HepG2 (cell line): ENCODE measurements around the gene ABI2. TPM values are rescaled to one million over a fixed set of nuclear protein-coding genes. Genes with fewer than 3 reads are reported as not detected.
A peak's percentile ranks its signal among the peaks of the same experiment; 100 is the strongest.

Source experiments
- ADNP ChIP-seq: sonication (generic); formaldehyde crosslinking; IDR thresholded peaks from 2 replicates; pipeline ENCODE4 v1.4.0; 2020; ENCODE audit warnings: missing genetic modification reagents
- ARID3A ChIP-seq: IDR thresholded peaks from 2 replicates; pipeline ENCODE4 v1.6.1; 2012; ENCODE audit warnings: low read depth, low read length, improper control_type of control experiment
- ATF7 ChIP-seq, 2 experiments: fragments of 450-650 bp in 1 of 2; sonication (generic) in 1 of 2; formaldehyde crosslinking in 1 of 2; IDR thresholded peaks; 2 replicates each; pipeline versions ENCODE4 v1.4.0 to v1.6.1; 2016 to 2020; ENCODE audit warnings: antibody characterized with exemption in 1 of 2, mild to moderate bottlenecking in 1 of 2, missing genetic modification reagents in 1 of 2
- CC2D1A ChIP-seq: sonication (generic); formaldehyde crosslinking; IDR thresholded peaks from 2 replicates; pipeline ENCODE4 v1.8.1; 2023; ENCODE audit warnings: mild to moderate bottlenecking, missing genetic modification reagents
- CREBL2 ChIP-seq: sonication (generic); formaldehyde crosslinking; IDR thresholded peaks from 2 replicates; pipeline ENCODE4 v1.8.1; 2023; ENCODE audit warnings: missing genetic modification reagents, mild to moderate bottlenecking, borderline replicate concordance
- DR1 ChIP-seq: sonication (generic); formaldehyde crosslinking; IDR thresholded peaks from 2 replicates; pipeline ENCODE4 v1.8.0; 2021; ENCODE audit warnings: mild to moderate bottlenecking, missing genetic modification reagents, inconsistent platforms
- E2F2 ChIP-seq: sonication (generic); formaldehyde crosslinking; IDR thresholded peaks from 2 replicates; pipeline ENCODE4 v1.4.0; 2020; ENCODE audit warnings: missing genetic modification reagents, borderline replicate concordance
- GTF3A ChIP-seq: sonication (generic); formaldehyde crosslinking; conservative IDR thresholded peaks from 2 replicates; pipeline ENCODE4 v1.4.0; 2020; ENCODE audit warnings: mild to moderate bottlenecking, missing genetic modification reagents
- KDM1A ChIP-seq: IDR thresholded peaks from 2 replicates; pipeline ENCODE4 v1.6.1; 2016; ENCODE audit warnings: missing compliant biosample characterization
- KLF16 ChIP-seq, 2 experiments: sonication (generic) in 1 of 2; formaldehyde crosslinking in 1 of 2; IDR thresholded peaks; 2 replicates each; pipeline versions ENCODE4 v1.6.1 to v1.8.0; 2016 to 2023; ENCODE audit warnings: missing genetic modification reagents in 2 of 2, missing compliant biosample characterization in 1 of 2
- RBM39 ChIP-seq: fragments of 200-400 bp; formaldehyde crosslinking; IDR thresholded peaks from one replicate; pipeline ENCODE4 v1.6.1; 2018; ENCODE audit warnings: antibody characterized with exemption, mild to moderate bottlenecking, low read depth, low read length; ENCODE audit not compliant: poor library complexity, severe bottlenecking
- WIZ ChIP-seq: sonication (generic); formaldehyde crosslinking; IDR thresholded peaks from 2 replicates; pipeline ENCODE4 v1.5.1; 2020; ENCODE audit warnings: mild to moderate bottlenecking, missing genetic modification reagents
- ZBTB2 ChIP-seq: sonication (generic); formaldehyde crosslinking; IDR thresholded peaks from 2 replicates; pipeline ENCODE4 v1.8.0; 2022; ENCODE audit warnings: low read depth, missing genetic modification reagents
- ZC3H13 ChIP-seq: sonication (generic); formaldehyde crosslinking; IDR thresholded peaks from 2 replicates; pipeline ENCODE4 v1.8.1; 2023; ENCODE audit warnings: mild to moderate bottlenecking, missing genetic modification reagents, moderate library complexity
- ZFP36L2 ChIP-seq: sonication (generic); formaldehyde crosslinking; IDR thresholded peaks from 2 replicates; pipeline ENCODE4 v1.4.0; 2020; ENCODE audit warnings: missing genetic modification reagents
- ZFP82 ChIP-seq: sonication (generic); formaldehyde crosslinking; IDR thresholded peaks from 2 replicates; pipeline ENCODE4 v1.5.1; 2020; ENCODE audit warnings: mild to moderate bottlenecking, missing genetic modification reagents, borderline replicate concordance
- ZNF296 ChIP-seq: sonication (generic); formaldehyde crosslinking; conservative IDR thresholded peaks from 2 replicates; pipeline ENCODE4 v1.5.0; 2020; ENCODE audit warnings: mild to moderate bottlenecking, missing genetic modification reagents
- ZNF317 ChIP-seq: sonication (generic); formaldehyde crosslinking; IDR thresholded peaks from 2 replicates; pipeline ENCODE4 v1.5.0; 2020; ENCODE audit warnings: mild to moderate bottlenecking, missing genetic modification reagents
- ZNF331 ChIP-seq: sonication (generic); formaldehyde crosslinking; IDR thresholded peaks from 2 replicates; pipeline ENCODE4 v1.4.0; 2020; ENCODE audit warnings: missing genetic modification reagents
- ZNF484 ChIP-seq: sonication (generic); formaldehyde crosslinking; IDR thresholded peaks from 2 replicates; pipeline ENCODE4 v1.5.1; 2020; ENCODE audit warnings: mild to moderate bottlenecking, low read depth, missing genetic modification reagents, borderline replicate concordance
- ZNF563 ChIP-seq: sonication (generic); formaldehyde crosslinking; IDR thresholded peaks from 2 replicates; pipeline ENCODE4 v1.8.0; 2022; ENCODE audit warnings: mild to moderate bottlenecking, moderate library complexity, missing genetic modification reagents
- ZNF572 ChIP-seq: sonication (generic); formaldehyde crosslinking; IDR thresholded peaks from 2 replicates; pipeline ENCODE4 v1.5.1; 2020; ENCODE audit warnings: mild to moderate bottlenecking, missing genetic modification reagents
- ZNF670 ChIP-seq: sonication (generic); formaldehyde crosslinking; IDR thresholded peaks from 2 replicates; pipeline ENCODE4 v1.8.0; 2022; ENCODE audit warnings: mild to moderate bottlenecking, missing genetic modification reagents, borderline replicate concordance
- ZNF775 ChIP-seq: sonication (generic); formaldehyde crosslinking; IDR thresholded peaks from 2 replicates; pipeline ENCODE4 v1.4.0; 2020; ENCODE audit warnings: missing genetic modification reagents, mild to moderate bottlenecking, moderate library complexity, borderline replicate concordance
- polyA plus RNA-seq, 8 experiments: library from polyadenylated mRNA; depleted of rRNA in 3 of 8; stranded (reverse) in 7 of 8; unstranded in 1 of 8; fragments of >200 nt; fragmentation: Illumina TruSeq in 4 of 8; extraction: Trizol in 4 of 8; gene quantifications; 2 replicates each; pipeline versions ENCODE4 v1.2.1 to v1.2.3, GENCODE V29; 2011 to 2016; ENCODE audit warnings: low read depth in 4 of 8, missing spikeins in 1 of 8, mixed read lengths in 1 of 8; ENCODE audit not compliant: insufficient read depth in 1 of 8
- total RNA-seq, 5 experiments: library from RNA; depleted of rRNA; stranded (reverse); fragments of >200 nt; fragmentation: Illumina TruSeq; extraction: Trizol; gene quantifications; 2 replicates each; pipeline ENCODE4 v1.2.3, GENCODE V29; 2016; ENCODE audit warnings: low read depth in 1 of 5

The ABI2 gene
- total and polyA plus RNA-seq, 2 of the 13 experiments (the other 11 are each of a cell fraction or from before 2014, with no cell fraction given): 28.4 to 32.4 TPM

GRCh38 chr2:203327901-203328759 is at the start of gene ABI2 (continued):
- TF ChIP-seq ZNF296 (CRISPR knock-in tag): peak; percentile 43; the same call in 1 of the 2 replicates
- no peak for TF ChIP-seq ZFP36L2
- no peak; the same call in 1 of the 2 replicates for TF ChIP-seq ZNF775
- TF ChIP-seq RBM39: peak; percentile 17
- TF ChIP-seq ZFP82 (CRISPR knock-in tag): peak; percentile 83; the same call in 1 of the 2 replicates
- no peak for TF ChIP-seq ARID3A
- peak; percentile 80 for TF ChIP-seq ZBTB2
- no peak for TF ChIP-seq ZNF484 (CRISPR knock-in tag)
- TF ChIP-seq KLF16 (CRISPR knock-in tag; IDR thresholded peaks at IDR 0.05): peak in 1 of 2 experiments; percentile 96; a peak in 2 of 4 replicates
- no peak; the same call in 1 of the 2 replicates for TF ChIP-seq ZNF563 (CRISPR knock-in tag)
- no peak for TF ChIP-seq WIZ
- TF ChIP-seq E2F2 (CRISPR knock-in tag): 0 out of 2 replicates have a peak, but pooled peaks have one; percentile 80
- peak; percentile 66; the same call in 1 of the 2 replicates for TF ChIP-seq KDM1A (CRISPR knock-in tag)
- TF ChIP-seq ZNF572 (CRISPR knock-in tag): 0 out of 2 replicates have a peak, but pooled peaks have one; percentile 25
- TF ChIP-seq ZNF317: no peak; the same call in 1 of the 2 replicates
- peak; percentile 97 for TF ChIP-seq GTF3A (CRISPR knock-in tag)
- TF ChIP-seq DR1: no peak; the same call in 1 of the 2 replicates
- TF ChIP-seq ZNF331: peak; percentile 72; the same call in 1 of the 2 replicates
- TF ChIP-seq ZC3H13 (CRISPR knock-in tag): peak; percentile 79; the same call in 1 of the 2 replicates
- TF ChIP-seq ZNF670: peak; percentile 81; the same call in 1 of the 2 replicates
- no peak for TF ChIP-seq ATF7 (IDR thresholded peaks at IDR 0.05)
- TF ChIP-seq ATF7 (CRISPR knock-in tag; IDR thresholded peaks at IDR 0.05): 0 out of 2 replicates have a peak, but pooled peaks have one; percentile 50
- TF ChIP-seq ADNP: no peak
- TF ChIP-seq CC2D1A: no peak
- TF ChIP-seq CREBL2: no peak
